ENCODE data around the gene ENKUR.

The ENKUR gene

DNA sequence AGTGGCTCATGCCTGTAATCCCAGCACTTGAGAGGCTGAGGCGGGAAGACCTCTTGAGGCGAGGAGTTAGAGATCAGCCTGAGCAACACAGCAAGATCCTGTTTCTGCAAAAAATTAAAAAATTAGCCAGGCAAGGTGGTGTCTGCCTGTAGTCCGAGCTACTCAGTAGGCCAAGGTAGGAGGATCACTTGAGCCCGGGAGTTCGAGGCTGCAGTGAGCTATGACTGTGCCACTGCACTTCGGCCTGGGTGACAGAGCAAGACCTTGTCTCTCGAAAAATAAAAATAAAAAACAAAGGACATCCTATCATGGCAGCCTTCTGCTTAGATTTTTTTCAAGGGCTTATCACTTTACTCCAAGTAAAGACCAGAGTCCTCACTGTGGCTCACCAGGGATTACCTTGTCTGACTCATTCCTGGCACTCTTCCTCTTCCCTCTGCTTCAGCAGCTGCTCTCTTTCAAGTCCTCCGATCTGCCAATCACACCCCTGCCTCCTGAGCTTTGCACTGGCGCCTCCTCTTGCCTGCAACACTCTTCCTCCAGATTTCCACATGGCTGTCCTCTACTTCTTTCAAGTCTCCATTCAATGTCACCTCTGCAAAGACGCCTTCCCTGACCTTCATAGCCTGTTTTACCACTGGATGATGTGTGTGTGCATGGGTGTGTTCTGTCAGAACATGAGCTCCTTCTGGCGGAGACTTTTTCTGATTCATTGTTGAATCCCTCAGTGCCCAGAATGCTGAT, 71.3 kb downstream of the ENKUR start:
- no peak for DNase-seq (ENCODE audit: low read depth)

DNA sequence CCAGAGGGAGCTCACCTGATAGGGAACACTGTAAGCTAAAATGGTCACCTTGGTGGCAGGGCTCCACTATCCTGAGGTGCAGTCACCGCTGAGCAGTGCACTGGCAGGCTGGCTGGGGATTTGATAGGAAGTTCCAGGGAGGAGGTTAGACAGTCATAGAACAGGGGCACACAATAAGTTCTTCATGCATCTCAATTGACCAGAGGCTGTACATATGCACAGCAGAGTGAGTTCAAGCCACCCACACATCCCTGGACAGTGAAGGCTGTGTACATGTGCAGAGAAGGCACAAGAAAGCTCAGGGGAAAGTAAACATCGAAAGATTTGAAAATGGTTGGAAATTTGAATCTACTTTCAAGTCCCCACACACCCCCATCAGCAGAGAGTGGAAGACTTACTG, 77.4 kb downstream of the ENKUR start:
- no peak for DNase-seq (ENCODE audit: low read depth)

DNA sequence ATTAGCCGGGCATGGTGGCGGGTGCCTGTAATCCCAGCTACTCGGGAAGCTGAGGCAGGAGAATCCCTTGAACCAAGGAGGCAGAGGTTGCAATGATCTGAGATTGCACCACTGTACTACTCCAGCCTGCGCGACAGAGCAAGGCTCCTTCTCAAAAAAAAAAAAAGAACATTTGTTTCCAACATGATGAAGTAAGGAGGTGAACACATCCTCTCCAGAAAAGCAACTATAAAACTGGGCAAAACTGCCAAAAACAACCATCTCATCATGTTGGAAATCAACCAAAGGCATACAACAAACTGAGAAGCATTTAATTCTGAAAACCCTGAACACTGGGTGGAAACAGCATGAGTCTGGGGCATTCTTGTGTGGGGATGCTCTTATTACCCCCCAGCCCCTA, 77.9 kb downstream of the ENKUR start:
- DNase-seq (ENCODE audit: low read depth): no peak

DNA sequence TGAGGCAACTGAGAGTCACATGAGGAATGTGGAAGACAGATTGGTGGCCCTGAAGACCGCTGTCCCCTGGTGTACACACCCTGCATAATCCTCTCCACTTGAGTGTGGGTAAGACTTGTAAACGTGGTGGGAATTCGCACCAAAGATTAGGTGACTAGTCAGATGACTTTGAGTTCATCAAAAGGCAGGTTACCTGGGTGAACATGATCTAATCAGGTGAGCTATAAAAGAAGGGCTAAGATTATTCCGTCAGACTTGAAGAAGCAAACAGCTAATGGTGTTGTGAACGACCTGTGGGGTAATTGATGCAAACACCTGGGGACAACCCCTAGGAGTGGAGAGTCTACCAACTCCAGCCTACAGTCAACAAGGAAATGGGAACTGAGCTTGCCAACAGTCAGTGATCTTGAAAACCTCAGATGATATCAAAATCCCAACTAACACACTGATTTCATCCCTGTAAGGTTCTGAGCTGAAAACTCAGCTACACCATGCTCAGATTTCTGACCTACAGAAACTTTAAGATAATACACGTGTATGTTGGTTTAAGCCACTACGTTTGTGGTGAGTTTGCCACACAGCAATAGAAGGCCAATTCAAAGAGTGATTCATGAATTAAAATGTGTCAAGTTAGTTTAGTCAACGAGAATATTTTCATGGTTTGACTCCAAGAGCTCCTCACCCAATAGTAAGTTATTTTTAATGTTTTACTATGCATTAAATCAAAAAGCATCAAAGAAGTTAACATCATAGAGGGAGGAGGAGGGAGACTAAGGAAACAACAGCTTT, 80.3 kb downstream of the ENKUR start:
- no peak for DNase-seq (ENCODE audit: low read depth)

Data from HS-5 (cell line).